HG03045 (cell line): ENCODE measurements around the gene BRMS1.
"Not testable (repeated sequence)": the region's sequence is repeated elsewhere in the genome, so short reads cannot be mapped to it uniquely, and the experiment has no call there.

Experiments
- ATAC-seq: cut with Tn5 transposase; IDR thresholded peaks from one replicate; pipeline ENCODE4 v1.9.1; 2021; ENCODE audit warnings: mild to moderate bottlenecking, moderate library complexity; ENCODE audit not compliant: unreplicated experiment

Gene BRMS1

DNA sequence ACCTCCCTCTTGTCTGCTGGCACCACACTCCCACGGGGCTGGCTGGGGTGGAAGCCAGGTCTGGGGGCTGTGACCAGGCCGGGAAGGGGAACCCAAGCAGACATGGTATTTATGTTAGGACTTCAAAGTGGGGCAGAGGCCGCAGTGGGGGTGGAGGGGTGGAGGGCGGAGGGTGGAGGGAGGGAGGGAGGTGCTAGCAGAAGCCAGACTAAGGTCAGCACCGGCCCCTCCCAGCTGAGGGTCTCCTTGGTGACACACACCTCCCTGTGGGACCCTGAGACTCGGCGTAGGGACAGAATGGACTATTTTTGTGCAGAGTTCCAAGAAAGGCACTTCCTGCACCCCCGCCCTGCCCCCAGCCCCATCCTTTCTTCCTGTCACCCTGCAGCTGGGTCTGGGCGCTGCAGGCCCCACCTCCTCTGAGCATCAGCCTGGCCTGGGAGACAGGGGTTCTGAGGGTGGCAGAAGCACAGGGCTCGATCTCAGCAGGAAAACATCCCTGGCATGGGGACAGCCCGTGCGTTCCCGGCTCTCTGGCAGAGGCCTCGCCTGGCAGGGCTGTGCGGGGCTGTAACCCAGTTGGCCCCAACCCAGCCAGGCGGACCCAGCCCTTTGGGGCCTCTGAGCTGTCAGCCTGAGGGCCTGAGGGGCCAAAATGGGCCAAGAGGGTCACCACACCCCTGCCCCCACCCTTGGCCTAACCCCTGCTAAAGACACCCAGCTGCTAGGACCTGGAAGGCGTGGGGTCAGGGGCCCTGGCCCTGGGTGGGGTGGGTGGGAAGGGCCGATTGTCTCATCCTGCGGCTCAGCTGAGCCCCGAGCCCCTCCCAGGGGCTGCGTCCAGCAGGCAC lies 18.4 kb downstream of the BRMS1 start:
- ATAC-seq = no peak

DNA sequence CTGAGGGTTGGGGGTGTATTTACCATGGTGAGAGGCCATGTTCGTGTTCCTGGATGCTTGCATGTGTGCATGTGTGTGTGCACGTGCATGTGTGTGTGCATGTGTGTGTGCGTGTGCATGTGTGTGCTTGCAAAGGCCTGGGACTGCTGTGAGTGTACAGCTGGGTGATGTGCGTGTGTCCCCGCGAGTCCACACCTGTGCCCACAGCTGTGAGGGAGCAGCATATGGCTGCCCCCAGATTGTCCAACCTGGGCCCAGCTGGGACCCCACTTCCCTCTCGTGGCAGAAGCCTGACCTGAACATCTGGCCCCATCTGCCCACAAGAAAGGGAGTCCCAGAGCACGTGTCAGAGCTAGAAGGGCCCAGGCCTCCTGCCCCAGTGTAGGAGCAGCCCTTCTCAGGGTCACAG lies 19.6 kb downstream of the BRMS1 start:
- no peak for ATAC-seq

DNA sequence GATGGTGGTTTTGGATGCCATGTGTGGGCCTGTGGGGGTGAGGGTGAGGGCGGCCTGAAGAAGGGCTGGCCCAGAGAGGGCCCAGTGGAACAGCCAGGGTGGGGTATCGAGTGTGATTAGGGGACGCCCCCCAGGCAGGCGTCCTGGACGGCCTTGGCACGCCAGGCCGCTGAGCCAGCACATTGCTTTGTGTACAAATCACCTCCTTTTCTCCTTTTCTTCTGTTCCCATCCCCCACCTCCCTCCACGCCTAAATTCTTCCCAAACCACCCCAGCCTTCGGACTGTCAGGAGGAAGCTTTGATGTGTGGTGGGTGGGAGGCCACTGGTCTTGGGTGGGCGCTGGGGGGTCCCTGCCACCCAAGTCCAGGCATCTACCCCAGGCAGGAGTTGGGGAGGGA lies 20.2 kb downstream of the BRMS1 start:
- ATAC-seq = no peak

DNA sequence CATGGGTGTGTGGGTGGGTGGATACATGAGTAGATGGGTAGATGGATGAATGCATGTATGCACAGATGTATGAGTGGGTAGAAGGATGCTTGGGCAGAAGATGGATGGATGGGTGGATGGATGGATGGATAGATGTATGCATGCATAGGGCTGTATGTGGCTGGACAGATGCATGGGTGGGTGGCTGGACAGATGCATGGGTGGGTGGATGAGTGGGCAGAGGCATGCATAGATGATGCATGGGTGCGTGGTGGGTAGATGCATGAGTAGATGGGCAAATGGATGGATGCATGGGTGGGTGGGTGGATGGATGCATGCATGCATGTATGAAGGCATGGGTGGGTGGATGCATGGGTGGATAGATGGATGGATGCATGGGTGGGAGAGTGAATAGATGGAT lies 21.2 kb downstream of the BRMS1 start:
- no peak for ATAC-seq

DNA sequence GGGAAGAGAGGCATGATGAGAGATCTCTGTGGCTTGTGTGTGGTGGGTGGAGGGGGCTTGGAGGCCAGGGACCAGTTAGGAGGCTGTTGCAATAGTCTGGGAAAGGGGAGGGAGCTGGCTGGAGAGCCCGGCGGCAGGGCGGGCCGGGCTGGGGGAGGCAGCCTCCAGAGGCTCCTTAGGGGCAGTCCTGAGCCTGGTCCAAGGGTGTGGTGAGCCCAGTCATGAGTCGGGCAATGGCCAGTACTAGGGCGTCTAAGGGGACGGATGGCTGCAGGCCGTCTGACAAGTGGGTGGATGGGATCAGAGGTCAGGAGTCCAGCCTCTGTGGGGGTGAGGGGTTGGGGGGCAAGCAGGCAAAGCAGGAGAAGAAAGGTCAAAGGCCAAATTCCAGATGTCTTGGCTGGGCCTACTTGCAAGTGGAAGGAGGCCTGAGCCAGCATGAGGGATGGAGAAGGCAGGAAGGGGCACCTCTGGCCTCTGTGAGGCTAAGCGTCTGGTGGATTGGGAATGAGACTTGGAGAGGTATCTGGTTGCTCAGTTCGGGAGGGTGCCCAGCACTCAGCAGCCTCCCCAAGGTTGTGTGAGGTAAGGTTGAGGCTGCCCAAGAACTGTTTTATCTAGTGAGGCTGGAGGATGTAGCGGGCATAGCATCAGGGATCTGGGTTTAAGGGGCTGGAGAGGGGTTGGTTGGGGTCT lies 22.0 kb downstream of the BRMS1 start:
- ATAC-seq = no peak

DNA sequence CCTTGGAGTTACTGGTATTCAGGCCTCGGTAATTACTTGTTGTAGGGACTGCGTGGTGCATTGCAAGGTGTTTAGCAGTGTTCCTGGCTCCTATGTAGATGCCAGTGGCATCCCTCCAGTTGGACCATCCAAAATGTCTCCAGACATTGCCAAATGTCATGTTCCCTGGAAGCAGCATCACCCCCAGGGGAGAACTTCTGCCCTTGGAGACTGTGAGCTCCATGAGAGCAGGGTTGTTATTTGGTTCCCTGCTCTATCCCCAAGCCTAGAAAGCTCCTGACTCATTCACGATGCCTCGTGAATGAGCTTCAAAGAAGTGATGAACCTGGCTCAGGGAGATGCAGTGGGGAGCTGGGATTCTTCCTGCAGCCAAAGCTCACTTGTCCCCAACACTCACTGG lies 23.3 kb downstream of the BRMS1 start:
- no peak for ATAC-seq

DNA sequence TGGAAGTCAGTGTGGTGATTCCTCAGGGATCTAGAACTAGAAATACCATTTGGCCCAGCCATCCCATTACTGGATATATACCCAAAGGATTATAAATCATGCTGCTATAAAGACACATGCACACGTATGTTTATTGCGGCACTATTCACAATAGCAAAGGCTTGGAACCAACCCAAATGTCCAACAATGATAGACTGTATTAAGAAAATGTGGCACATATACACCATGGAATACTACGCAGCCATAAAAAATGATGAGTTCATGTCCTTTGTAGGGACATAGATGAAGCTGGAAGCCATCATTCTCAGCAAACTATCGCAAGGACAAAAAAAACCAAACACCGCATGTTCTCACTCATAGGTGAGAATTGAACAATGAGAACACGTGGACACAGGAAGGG lies 24.2 kb downstream of the BRMS1 start:
- ATAC-seq = not testable (repeated sequence)

DNA sequence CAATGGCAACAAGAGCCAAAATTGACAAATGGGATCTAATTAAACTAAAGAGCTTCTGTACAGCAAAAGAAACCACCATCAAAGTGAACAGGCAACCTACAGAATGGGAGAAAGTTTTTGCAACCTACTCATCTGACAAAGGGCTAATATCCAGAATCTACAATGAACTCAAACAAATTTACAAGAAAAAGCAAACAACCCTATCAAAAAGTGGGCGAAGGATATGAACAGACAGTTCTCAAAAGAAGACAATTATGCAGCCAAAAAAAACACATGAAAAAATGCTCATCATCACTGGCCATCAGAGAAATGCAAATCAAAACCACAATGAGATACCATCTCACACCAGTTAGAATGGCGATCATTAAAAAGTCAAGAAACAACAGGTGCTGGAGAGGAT lies 24.6 kb downstream of the BRMS1 start:
- ATAC-seq = not testable (repeated sequence)

DNA sequence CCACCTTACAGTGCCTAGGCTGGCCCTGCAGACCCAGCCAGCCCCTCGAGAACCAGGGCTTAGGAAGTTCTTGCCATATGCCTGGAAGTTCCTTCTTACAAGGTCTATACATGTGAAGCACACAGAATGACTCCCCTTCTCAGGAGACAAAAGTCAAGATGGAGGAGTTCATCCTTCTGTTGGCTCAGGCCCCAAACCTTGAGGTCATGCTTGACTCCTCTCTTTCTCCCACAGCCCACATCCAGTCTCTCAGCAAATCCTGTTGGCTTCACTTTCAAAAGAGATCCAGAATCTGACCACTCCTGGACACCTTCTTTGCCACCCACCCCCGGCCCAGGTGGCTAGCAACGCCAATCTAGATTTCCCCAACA lies 26.3 kb downstream of the BRMS1 start:
- ATAC-seq = no peak

DNA sequence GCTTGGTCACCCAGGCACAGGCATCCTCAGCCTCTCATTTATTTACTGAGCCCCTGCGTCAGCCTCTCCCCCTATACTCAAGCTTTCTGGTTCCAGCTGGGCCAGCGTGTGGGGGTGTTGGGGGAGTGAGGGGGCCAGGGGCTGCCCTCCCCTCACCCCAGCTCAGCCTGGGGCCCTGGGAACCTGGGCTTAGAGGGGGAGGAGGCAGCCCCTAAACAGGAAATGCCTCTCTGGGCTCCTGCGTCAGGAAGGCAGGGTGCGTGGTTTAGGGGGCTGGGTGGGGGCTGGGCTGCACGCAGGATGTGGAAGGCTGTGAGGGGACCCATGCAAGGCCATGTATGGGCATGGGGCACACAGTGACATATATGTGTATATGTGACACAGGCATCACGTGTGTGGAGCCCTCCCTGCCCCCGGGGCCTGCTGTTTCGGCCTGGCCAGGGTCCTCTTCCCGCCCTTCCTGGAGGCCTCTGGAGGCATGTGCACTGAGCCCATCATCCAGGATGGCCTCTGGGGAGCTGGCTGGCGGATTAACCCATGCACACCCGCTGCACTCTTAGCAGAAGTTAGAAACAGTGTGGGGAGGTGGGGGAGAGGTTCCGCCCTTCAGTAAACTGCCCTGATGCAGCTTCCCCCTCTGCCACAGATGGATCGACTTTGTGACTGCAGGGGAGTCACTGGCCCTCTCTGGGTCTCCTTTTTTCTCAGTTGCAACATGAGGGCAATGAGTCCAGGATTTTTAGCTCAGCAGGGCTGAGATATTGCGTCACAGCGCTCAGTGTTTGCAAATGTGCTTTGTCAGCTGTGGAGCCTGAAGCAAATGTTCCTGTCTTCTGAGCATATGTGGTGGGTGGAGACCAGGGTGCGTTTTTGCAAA lies 26.9 kb downstream of the BRMS1 start:
- ATAC-seq = no peak

DNA sequence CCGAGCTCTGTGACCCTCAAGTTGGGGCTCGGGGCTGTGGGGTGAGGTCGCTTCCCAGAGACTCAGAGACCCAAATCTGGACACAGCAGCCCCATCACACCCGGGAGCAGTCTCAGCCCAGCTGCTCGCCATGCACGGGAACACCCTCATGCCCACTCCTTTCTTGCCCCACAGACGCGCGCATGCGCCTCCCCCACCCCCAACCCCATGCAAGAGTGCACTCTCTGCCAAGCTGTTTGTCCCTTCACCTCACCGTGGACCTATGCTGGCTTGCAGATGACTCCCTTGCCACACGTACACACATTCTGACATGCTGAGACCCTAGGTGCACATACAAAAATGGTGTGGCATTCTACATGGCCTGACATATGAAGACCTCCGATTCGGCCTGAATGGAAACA lies 27.6 kb downstream of the BRMS1 start:
- ATAC-seq = no peak

DNA sequence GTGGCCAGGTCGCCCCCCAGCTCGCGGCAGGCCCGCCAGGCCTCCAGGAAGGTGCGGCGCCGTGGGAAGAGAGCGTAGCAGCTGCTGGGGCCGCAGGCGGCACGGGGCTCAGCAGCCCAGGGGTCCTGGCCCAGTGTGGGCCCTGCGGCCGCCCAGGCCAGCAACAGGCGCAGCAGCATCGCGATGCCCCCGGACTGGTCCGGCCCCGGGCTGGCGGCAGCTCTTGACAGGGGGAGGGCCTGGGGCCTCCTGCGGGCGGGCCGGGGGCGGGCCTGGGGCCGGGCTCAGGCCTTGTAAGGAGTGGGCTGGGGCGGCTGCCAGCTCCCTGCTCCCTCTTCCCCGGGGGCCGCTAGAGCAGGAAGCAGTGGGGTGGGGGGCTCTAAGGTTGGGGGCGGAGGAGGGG lies 28.1 kb downstream of the BRMS1 start, which contains the start of gene CD248:
CD248 (minus strand) TSS at position 196 of the 403 bp plus-strand sequence; CDS start at position 179, 17 bp downstream.
- ATAC-seq = no peak

DNA sequence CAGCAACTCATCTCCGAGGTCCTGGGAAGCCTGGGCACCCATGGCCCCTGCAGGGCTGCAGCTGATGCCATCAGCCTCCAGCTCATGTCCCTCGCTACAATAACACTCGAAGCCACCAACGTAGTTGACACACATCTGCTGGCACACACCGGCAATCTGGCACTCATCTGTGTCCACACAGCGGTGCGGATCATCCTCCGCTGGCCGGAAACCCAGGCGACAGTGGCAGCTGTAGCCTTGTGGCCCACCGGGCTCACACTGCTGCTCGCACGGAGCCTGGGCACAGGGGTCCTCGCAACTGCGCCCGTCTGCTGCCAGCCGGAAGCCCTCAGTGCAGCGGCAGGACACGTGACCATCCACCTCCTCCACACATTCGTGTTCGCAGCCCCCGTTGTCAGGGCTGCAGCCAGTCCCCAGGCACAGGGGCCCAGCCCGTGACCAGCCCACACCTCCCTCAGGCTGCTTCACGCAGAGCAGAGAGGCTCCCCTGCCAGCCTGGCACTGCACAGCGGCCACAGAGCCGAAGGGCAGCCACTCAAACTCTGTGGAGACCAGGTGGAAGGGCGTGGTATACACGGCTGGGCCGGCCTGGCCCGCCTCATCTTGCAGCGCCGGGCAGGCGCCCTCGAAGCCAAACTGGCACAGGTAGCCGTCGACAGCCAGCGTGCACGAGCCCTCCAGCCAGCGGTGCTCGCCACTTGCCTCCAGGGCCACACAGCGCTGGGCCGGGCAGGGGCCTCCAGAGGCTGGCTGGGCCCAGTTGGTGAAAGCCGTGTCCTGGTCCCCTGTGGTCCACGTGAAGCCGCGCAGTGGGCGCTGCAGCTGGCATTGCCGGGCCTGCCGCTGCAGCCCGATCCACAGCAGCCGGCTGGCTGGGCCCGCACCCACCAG lies 28.7 kb downstream of the BRMS1 start:
- ATAC-seq = no peak

DNA sequence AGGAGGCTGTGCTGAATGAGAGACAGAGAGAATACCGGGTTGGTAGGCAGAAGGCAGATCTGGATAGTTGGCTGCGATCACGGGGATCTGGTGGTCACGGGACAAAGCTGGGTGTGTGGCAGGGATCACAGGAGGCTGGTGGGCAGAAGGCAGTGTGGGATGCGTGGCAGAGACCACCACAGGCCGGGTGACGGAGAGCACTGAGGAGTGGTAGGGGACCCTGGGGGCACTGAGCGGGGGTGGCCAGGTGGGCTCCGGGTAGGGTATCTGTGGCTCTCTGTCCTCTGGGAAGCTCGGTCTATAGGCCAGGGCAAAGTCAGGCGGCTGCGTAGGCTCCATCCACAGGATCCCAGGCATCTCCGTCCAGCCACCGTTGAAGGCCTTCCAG lies 29.4 kb downstream of the BRMS1 start:
- no peak for ATAC-seq

DNA sequence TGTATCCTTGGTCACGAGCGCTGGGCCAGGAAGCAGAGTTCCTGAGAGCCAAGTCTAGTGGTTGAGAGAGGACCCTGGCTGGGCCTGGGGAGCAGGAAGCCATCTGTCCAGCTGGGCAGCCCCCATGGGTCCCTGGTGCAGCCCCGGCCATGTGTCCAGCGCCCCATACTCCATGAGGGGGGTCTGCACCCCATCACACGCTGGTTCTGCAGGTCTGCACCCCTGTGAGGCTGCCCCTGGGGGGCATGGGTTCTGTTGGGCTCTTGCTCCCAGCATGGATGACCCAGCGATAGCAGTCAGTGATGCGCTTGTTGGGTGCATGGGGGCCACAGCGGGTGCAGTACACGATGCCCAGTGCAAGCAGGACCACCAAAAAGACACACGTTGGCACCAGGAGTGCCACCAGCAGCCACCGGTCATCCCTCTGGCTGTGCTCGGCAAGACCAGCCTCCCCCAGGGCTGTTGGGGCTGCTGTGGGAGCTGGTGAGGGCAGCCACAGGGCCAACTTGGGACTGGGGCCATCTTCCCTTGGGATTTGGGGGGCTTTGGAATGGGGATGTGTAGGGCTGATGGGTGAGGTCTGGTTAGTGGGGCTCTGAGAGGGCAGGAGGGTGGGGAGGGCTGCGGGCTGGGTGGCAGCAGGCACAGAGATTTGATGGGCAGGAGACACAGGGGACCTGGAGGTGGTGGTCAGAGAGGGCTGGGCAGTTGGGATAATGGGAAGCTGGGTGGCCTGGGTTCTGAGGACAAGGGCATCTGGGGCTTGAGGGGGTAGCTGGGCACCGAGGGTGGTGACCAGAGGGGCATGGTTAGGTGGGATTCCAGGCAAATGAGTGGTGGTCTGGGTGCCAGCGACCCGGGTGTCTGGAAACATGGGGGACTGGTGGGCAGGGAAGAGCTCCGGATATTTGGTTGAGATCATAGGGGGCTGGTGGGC lies 30.1 kb downstream of the BRMS1 start:
- ATAC-seq = no peak

DNA sequence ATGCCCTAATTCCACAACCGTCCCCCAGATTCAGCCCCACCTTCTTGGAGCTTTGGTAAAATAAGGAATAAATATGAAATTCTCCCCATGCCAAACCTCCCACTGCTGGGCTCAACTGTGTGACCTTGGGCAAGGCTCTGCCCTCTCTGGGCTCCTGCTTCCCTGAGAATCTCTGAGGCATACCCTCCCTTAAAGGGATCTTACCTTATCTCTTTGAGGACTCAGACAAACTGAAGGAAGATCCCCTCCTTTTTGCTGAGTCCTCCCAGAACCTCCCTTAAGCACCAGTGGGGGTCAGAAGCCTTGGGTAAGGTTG lies 30.8 kb downstream of the BRMS1 start:
- ATAC-seq = no peak

DNA sequence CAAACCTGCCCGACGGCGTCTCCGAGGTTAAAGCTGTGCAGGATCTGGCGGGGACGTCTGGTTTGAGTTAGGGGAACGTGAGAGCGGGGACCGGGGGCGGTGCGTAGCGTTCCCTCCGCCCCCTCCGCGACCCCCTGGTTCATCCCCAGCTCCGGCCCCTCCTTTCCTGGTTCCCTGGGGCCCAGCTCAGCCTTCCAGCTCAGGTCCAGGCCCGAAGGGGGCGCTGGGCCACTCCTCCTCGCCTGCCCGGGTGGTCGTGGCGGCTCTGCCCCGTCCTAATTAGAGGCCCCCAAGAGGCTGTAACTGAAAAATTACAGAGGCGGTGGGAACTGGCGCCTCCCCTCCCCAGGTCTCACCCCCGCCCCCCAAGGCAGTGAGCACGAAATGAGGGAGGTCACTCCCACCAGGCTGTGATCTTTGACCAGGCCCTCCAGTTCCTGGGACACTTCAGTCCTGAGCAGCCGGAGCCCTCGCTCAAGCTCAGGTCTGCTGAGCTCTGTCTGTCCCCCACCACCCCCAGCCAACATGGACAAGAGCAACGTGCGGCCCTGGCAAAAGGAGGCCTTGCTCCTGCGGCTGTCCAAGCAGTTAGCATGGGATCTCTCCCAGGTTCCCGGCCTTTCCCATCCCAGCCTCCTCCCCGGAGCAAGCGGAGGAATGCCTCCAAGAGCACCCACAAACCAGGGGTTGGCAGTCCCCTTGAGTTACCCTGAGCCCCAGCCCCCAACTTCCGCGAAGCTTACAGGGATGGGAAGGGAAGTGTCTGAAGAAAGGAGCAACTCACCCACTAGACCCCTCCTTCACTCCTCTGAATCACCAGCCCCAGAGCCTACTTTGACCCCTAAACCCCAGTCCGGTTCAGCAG lies 31.4 kb downstream of the BRMS1 start:
- ATAC-seq = no peak

DNA sequence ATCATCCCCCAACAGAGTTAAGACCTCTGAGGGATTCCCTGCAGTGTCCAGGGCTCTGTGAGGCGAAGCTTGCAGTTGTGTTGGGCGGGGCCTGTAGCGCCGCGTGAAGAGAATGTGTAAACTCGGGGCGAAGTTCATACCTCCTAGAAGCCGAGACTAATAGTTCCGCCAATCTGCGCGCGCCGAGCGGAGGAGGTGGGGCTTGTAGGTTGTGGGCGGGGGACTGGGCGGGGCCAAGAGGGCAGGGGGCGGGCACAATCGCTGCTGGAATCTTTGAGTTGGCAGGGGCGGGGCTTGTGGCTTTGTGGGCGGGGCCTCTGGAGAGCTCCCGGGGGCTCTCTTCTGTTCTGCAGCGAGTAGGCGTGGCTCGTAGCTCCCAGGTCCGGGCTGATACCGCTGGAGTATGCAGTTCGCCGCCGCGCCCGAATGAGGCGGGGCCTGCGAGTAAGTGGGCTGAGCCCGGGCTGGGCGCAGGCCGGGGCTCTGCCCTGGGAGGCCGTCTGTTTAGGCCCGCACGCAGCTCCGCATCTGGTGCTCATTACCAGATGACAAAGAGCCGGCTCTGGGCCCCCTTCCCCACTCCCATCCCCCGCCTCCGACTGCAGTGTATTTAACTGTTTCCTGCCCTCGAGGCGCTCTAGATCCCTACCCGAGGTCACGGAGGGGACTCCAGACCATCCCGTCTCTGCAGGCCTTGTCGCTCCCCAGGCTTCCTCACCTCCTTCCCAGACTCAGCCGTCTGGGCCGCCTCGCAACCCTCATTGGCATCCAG lies 32.2 kb downstream of the BRMS1 start:
- ATAC-seq = peak; percentile 62
